Measurements from ENCODE around the gene PEX14. TPM values are rescaled to one million over a fixed set of nuclear protein-coding genes. Genes with fewer than 3 reads are reported as not detected.

The PEX14 gene
- total RNA-seq, 1 experiment from 2014 or later = 29.3 TPM

DNA sequence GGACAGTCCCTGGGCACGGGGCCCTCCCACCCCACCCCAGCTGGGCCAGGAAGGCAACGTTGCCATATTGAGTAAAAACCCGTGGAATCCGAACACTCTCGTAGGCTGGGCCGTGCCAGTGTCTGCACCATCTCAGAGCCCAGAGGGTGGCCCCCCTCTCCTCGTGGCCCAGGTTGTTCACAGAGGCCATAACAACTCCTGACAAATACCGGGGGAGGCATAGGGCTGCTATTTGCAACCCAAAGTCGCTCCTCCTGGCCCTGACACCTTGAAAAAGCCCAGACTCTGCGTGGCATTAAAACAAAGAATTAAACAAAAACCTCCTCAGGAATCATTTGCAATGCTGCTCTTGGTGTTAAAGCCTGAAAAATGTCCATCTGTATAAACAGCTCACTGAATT, 180.3 kb downstream of the PEX14 start:
- intact Hi-C loops (cut with micrococcal nuclease) = no loop called here
- POLR2A ChIA-PET = no interaction called here

DNA sequence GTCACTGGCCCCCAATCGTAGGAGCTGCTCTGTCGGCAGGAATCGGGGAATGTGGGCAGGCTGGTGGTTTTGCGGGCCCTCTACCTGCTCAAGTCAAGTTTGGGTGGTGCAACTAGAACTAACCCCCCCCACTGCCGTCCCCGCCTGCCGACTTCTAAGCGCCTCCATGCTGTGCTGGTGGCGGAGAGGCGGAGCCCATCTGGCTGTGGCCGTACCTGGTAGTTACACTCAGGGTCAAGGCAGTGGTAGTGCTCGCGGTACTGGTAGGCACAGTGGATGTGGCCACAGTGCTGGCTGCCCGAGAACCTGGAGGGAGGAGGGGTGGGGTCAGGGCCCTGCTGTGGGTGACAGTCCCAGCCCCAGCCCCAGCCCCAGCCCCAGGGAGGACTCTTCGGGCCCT, 181.7 kb downstream of the PEX14 start:
- POLR2A ChIA-PET = no interaction called here
- CTCF ChIA-PET = no interaction called here

More for the DNA sequence above, 180.3 kb downstream of the PEX14 start:
- no peak overlapping the region for H3K9ac ChIP-seq (ENCODE audit: low read length)
- no peaks in the 10 kb centered on the region for H3K9me2 ChIP-seq (ENCODE audit: insufficient read depth)
- no peak overlapping the region for H3K27ac ChIP-seq (ENCODE audit: low read depth, low read length)
- peaks cover 0 to 10% of the 10 kb centered on the region in 2 experiments; a peak in 1 of 4 replicates for H3K4me1 ChIP-seq (ENCODE audit: control insufficient read depth in 1 of 2, insufficient read depth in 2 of 2, low read length in 2 of 2)
- DNase-seq (ENCODE audit: low read depth, low spot score) = no peak
- no peak for TF ChIP-seq POLR2A (IDR thresholded peaks at IDR 0.05; ENCODE audit: borderline replicate concordance, extremely low read depth, insufficient read depth, insufficient read length)
- TF ChIP-seq, protein P1, sequence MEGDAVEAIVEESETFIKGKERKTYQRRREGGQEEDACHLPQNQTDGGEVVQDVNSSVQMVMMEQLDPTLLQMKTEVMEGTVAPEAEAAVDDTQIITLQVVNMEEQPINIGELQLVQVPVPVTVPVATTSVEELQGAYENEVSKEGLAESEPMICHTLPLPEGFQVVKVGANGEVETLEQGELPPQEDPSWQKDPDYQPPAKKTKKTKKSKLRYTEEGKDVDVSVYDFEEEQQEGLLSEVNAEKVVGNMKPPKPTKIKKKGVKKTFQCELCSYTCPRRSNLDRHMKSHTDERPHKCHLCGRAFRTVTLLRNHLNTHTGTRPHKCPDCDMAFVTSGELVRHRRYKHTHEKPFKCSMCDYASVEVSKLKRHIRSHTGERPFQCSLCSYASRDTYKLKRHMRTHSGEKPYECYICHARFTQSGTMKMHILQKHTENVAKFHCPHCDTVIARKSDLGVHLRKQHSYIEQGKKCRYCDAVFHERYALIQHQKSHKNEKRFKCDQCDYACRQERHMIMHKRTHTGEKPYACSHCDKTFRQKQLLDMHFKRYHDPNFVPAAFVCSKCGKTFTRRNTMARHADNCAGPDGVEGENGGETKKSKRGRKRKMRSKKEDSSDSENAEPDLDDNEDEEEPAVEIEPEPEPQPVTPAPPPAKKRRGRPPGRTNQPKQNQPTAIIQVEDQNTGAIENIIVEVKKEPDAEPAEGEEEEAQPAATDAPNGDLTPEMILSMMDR (IDR thresholded peaks at IDR 0.05 in 2 of 3, conservative IDR thresholded peaks at IDR 0.05 in 1 of 3; ENCODE audit: borderline replicate concordance in 1 of 3, insufficient read depth in 1 of 3, low read depth in 2 of 3, low read length in 2 of 3) = no peak
- TF ChIP-seq ELF1 (IDR thresholded peaks at IDR 0.05; ENCODE audit: borderline replicate concordance, low read depth) = no peak
- no peak for TF ChIP-seq POLR2AphosphoS5 (IDR thresholded peaks at IDR 0.05; ENCODE audit: low read depth, low read length)
- no peak overlapping the region for H3K4me2 ChIP-seq (ENCODE audit: low read length)
- H2AFZ ChIP-seq (ENCODE audit: low read depth, low read length, poor library complexity, severe bottlenecking) = no peak overlapping the region
- ChIA-PET RAD21 (ENCODE audit: low non-redundant PET in 1 of 2, low total read pairs in 2 of 2, uncharacterized antibody in 2 of 2, unreplicated experiment in 2 of 2) (no interaction called here), CTCF (no interaction called here)
- H3K27me3 ChIP-seq (ENCODE audit: insufficient read depth, low read length) = no peaks in the 10 kb centered on the region
- no peaks in the 10 kb centered on the region for H4K20me1 ChIP-seq (ENCODE audit: insufficient read depth)
- no TSS peak for BruUV-seq (replicated peaks)
- no peak for ATAC-seq
- H3K4me3 ChIP-seq (replicated peaks in 1 of 2; ENCODE audit: low read depth in 1 of 2, low read length in 2 of 2) = no peak overlapping the region
- no peaks in the 10 kb centered on the region for H3K9me3 ChIP-seq (ENCODE audit: control insufficient read depth in 1 of 2, insufficient read depth in 1 of 2, low read depth in 1 of 2, low read length in 2 of 2)
- no peaks in the 10 kb centered on the region for H3K79me2 ChIP-seq (ENCODE audit: insufficient read depth, low read length)
- H3K36me3 ChIP-seq (ENCODE audit: control insufficient read depth in 1 of 2, insufficient read depth in 2 of 2, low read length in 2 of 2) = no peaks in the 10 kb centered on the region

More for the DNA sequence above, 181.7 kb downstream of the PEX14 start:
- Histone ChIP-seq H3K9ac (ENCODE audit: low read length) (no peak overlapping the region), H3K9me2 (ENCODE audit: insufficient read depth) (no peaks in the 10 kb centered on the region), H3K27me3 (ENCODE audit: insufficient read depth, low read length) (no peaks in the 10 kb centered on the region), H3K79me2 (ENCODE audit: insufficient read depth, low read length) (no peaks in the 10 kb centered on the region), H3K27ac (ENCODE audit: low read depth, low read length) (no peak overlapping the region), H3K4me1 (ENCODE audit: control insufficient read depth in 1 of 2, insufficient read depth in 2 of 2, low read length in 2 of 2) (peaks cover 0 to 8% of the 10 kb centered on the region in 2 experiments; a peak in 1 of 4 replicates), H2AFZ (ENCODE audit: low read depth, low read length, poor library complexity, severe bottlenecking) (no peak overlapping the region), H3K36me3 (ENCODE audit: control insufficient read depth in 1 of 2, insufficient read depth in 2 of 2, low read length in 2 of 2) (no peaks in the 10 kb centered on the region), H4K20me1 (ENCODE audit: insufficient read depth) (no peaks in the 10 kb centered on the region), H3K4me2 (ENCODE audit: low read length) (no peak overlapping the region), H3K4me3 (replicated peaks in 1 of 2; ENCODE audit: low read depth in 1 of 2, low read length in 2 of 2) (no peak overlapping the region), H3K9me3 (ENCODE audit: control insufficient read depth in 1 of 2, insufficient read depth in 1 of 2, low read depth in 1 of 2, low read length in 2 of 2) (no peaks in the 10 kb centered on the region)
- DNase-seq (ENCODE audit: low read depth, low spot score) (no peak), ATAC-seq (no peak)
- RAD21 ChIA-PET (ENCODE audit: low non-redundant PET in 1 of 2, low total read pairs in 2 of 2, uncharacterized antibody in 2 of 2, unreplicated experiment in 2 of 2) = no interaction called here
- intact Hi-C loops (cut with micrococcal nuclease) = no loop called here
- TF ChIP-seq, protein P2, sequence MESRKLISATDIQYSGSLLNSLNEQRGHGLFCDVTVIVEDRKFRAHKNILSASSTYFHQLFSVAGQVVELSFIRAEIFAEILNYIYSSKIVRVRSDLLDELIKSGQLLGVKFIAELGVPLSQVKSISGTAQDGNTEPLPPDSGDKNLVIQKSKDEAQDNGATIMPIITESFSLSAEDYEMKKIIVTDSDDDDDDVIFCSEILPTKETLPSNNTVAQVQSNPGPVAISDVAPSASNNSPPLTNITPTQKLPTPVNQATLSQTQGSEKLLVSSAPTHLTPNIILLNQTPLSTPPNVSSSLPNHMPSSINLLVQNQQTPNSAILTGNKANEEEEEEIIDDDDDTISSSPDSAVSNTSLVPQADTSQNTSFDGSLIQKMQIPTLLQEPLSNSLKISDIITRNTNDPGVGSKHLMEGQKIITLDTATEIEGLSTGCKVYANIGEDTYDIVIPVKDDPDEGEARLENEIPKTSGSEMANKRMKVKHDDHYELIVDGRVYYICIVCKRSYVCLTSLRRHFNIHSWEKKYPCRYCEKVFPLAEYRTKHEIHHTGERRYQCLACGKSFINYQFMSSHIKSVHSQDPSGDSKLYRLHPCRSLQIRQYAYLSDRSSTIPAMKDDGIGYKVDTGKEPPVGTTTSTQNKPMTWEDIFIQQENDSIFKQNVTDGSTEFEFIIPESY (IDR thresholded peaks at IDR 0.05; ENCODE audit: extremely low read depth, insufficient replicate concordance, low read length) = no peak
- TF ChIP-seq, protein P3, sequence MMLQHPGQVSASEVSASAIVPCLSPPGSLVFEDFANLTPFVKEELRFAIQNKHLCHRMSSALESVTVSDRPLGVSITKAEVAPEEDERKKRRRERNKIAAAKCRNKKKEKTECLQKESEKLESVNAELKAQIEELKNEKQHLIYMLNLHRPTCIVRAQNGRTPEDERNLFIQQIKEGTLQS (IDR thresholded peaks at IDR 0.05) = no peak
- TF ChIP-seq JUND (IDR thresholded peaks at IDR 0.05) (no peak), CBX3 (IDR thresholded peaks at IDR 0.05; ENCODE audit: low read depth) (no peak), ELF1 (IDR thresholded peaks at IDR 0.05; ENCODE audit: borderline replicate concordance, low read depth) (no peak), RAD21 (IDR thresholded peaks at IDR 0.05; ENCODE audit: low read depth) (no peak)
- TF ChIP-seq, protein P1 (IDR thresholded peaks at IDR 0.05 in 2 of 3, conservative IDR thresholded peaks at IDR 0.05 in 1 of 3; ENCODE audit: borderline replicate concordance in 1 of 3, insufficient read depth in 1 of 3, low read depth in 2 of 3, low read length in 2 of 3) = no peak
- BruUV-seq (replicated peaks) = no TSS peak
